Measurements from ENCODE around the gene GABRR3. TPM values are rescaled to one million over a fixed set of nuclear protein-coding genes. Genes with fewer than 3 reads are reported as not detected.

Gene GABRR3
- total RNA-seq, 1 experiment from 2014 or later, result not detected

GRCh38 chr3:97990624-97991292 lies 44.4 kb downstream of the GABRR3 start:
- ChIA-PET CTCF (no interaction called here), POLR2A (ENCODE audit: low non-redundant PET) (no interaction called here)
- TF ChIP-seq EZH2 (IDR thresholded peaks at IDR 0.05; ENCODE audit: borderline replicate concordance, low read depth, low read length, poor library complexity, severe bottlenecking) (no peak), CTCF (conservative IDR thresholded peaks at IDR 0.05; ENCODE audit: low read depth, low read length) (no peak)
- Histone ChIP-seq H3K4me3 (ENCODE audit: low read depth, low read length, poor library complexity, severe bottlenecking) (no peak overlapping the region), H3K4me1 (ENCODE audit: insufficient read depth, low read length, poor library complexity, severe bottlenecking) (no peaks in the 10 kb centered on the region), H3K36me3 (ENCODE audit: insufficient read depth, low read length, poor library complexity, severe bottlenecking) (no peaks in the 10 kb centered on the region), H3K9me3 (ENCODE audit: low read depth, low read length, poor library complexity, severe bottlenecking) (no peaks in the 10 kb centered on the region), H3K27me3 (replicated peaks; ENCODE audit: insufficient read depth, low read depth, low read length, poor library complexity) (no peaks in the 10 kb centered on the region), H3K27ac (ENCODE audit: low read depth, low read length, poor library complexity, severe bottlenecking) (no peak overlapping the region)
- no peak for DNase-seq (ENCODE audit: low spot score)
- intact Hi-C loops (cut with micrococcal nuclease; ENCODE audit: unreplicated experiment), result no loop called here
- BruUV-seq (replicated peaks), result no TSS peak

- CTCF ChIA-PET, result no interaction called here
- no TSS peak for BruUV-seq (replicated peaks)
- Histone ChIP-seq H3K4me3 (ENCODE audit: low read depth, low read length, poor library complexity, severe bottlenecking) (no peak overlapping the region), H3K27me3 (replicated peaks; ENCODE audit: insufficient read depth, low read depth, low read length, poor library complexity) (no peaks in the 10 kb centered on the region), H3K4me1 (ENCODE audit: insufficient read depth, low read length, poor library complexity, severe bottlenecking) (no peaks in the 10 kb centered on the region), H3K27ac (ENCODE audit: low read depth, low read length, poor library complexity, severe bottlenecking) (no peak overlapping the region), H3K36me3 (ENCODE audit: insufficient read depth, low read length, poor library complexity, severe bottlenecking) (no peaks in the 10 kb centered on the region), H3K9me3 (ENCODE audit: low read depth, low read length, poor library complexity, severe bottlenecking) (no peaks in the 10 kb centered on the region)
- POLR2A ChIA-PET (ENCODE audit: low non-redundant PET), result no interaction called here
- TF ChIP-seq CTCF (conservative IDR thresholded peaks at IDR 0.05; ENCODE audit: low read depth, low read length) (no peak), EZH2 (IDR thresholded peaks at IDR 0.05; ENCODE audit: borderline replicate concordance, low read depth, low read length, poor library complexity, severe bottlenecking) (no peak)
- intact Hi-C loops (cut with micrococcal nuclease; ENCODE audit: unreplicated experiment), result no loop called here
- DNase-seq (ENCODE audit: low spot score), result no peak
Observed at GRCh38 chr3:97988784-97989568, 46.1 kb downstream of the GABRR3 start.

GRCh38 chr3:97987306-97987705 lies 47.8 kb downstream of the GABRR3 start:
- BruUV-seq (replicated peaks), result no TSS peak
- Histone ChIP-seq H3K27me3 (replicated peaks; ENCODE audit: insufficient read depth, low read depth, low read length, poor library complexity) (no peaks in the 10 kb centered on the region), H3K4me3 (ENCODE audit: low read depth, low read length, poor library complexity, severe bottlenecking) (no peak overlapping the region), H3K36me3 (ENCODE audit: insufficient read depth, low read length, poor library complexity, severe bottlenecking) (no peaks in the 10 kb centered on the region), H3K9me3 (ENCODE audit: low read depth, low read length, poor library complexity, severe bottlenecking) (no peaks in the 10 kb centered on the region), H3K27ac (ENCODE audit: low read depth, low read length, poor library complexity, severe bottlenecking) (no peak overlapping the region), H3K4me1 (ENCODE audit: insufficient read depth, low read length, poor library complexity, severe bottlenecking) (no peaks in the 10 kb centered on the region)
- TF ChIP-seq EZH2 (IDR thresholded peaks at IDR 0.05; ENCODE audit: borderline replicate concordance, low read depth, low read length, poor library complexity, severe bottlenecking), result no peak
- no peak for TF ChIP-seq CTCF (conservative IDR thresholded peaks at IDR 0.05; ENCODE audit: low read depth, low read length)
- ChIA-PET POLR2A (ENCODE audit: low non-redundant PET) (no interaction called here), CTCF (no interaction called here)
- intact Hi-C loops (cut with micrococcal nuclease; ENCODE audit: unreplicated experiment), result no loop called here
- no peak for DNase-seq (ENCODE audit: low spot score)
